HG02970 (cell line): ENCODE data around the gene ARL2BP.
"Not testable (repeated sequence)": the region's sequence is repeated elsewhere in the genome, so short reads cannot be mapped to it uniquely, and the experiment has no call there.

Experiments
- ATAC-seq: cut with Tn5 transposase; IDR thresholded peaks from one replicate; pipeline ENCODE4 v1.9.1; 2021; ENCODE audit warnings: mild to moderate bottlenecking, moderate library complexity, moderate number of reproducible peaks; ENCODE audit not compliant: unreplicated experiment, low FRiP score

ARL2BP gene

DNA sequence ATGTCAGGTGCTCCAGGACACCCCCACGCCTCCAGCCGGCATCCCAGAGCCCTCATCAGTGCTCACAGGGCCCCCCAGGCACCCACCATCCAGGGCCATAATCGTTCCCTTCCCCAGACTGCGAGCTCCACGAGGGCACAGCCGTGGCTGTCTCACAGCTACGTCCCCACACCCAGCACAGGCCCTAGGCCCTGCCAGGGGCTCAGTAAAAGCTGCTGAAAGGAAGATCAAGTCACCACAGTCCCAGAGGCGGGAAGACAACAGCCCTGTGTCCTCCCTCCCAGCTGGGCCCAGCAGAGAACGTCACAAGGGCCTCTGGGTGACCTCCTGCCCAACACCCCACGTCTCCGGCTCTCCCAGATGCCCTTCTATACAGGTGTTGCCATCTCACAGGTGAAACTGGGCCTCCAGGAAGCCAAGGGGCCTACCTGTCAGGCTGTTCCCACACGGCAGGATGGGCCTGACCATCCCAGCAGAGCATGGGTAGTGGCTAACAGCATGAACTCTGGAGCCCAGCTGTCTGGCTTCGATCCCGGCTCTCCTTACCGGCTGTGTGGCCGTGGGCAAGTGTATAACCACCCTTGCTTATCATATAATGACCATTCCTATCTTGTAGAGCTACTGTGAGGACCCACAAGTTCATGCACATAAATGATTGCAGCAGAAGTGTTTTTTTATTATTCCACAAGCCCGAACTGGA is 17.9 kb downstream of the ARL2BP start:
- no peak for ATAC-seq

DNA sequence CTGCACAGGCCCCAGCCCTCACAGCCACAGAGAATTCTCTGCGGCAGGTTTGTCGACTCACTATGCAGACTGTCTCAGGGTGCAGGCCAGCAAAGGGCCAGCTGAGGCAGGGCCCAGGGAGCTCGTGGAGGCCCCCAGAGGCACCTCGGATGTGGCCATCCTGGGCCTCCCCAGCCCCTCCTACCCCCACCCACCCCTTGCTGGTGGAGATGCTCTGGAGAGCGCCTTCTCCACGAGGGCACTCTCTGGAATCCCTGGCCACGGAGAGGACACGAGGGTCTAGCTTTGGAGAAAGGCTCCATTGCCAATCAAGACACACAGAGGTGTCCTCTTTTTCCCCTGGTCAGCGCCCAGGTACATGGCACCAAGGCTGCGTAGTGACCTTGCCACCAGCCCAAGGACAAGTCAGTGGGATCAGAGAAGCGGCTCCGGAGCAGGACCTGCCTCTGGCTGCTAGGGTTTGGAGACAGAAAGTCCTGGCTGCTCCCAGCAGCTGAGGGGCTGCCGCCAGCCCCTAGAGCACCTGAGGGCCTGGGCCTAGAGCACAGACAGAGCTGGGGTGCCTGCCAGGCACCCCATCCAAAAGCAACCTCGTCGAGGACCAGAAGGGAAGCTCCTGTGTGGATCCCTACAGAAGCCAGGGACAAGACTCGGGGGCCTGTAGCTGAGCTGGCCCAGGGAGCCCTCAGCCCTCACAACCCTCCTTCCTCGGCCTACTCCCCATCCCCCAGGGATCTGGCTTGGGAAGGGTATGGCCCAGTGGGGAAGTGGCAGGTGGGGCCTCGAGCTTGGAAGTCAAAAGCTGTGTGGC is 18.7 kb downstream of the ARL2BP start:
- ATAC-seq, result no peak

DNA sequence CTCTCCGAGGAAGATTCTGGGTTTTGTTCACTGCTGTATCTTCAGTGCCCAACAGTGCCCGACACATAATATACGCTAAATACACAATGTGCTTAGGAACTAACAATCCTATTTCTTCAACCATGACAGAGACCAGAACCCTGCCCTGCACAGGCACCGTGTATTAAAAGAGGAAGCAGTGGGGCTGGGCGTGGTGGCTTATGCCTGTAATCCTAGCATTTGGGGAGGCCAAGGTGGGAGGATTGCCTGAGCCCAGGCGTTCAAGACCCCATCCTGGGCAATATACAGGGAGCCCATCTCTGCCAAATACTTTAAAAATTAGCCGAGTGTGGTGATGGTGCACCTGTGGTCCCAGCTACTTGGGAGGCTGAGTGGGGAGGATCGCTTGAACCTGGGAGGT is 19.3 kb downstream of the ARL2BP start:
- ATAC-seq, result no peak

DNA sequence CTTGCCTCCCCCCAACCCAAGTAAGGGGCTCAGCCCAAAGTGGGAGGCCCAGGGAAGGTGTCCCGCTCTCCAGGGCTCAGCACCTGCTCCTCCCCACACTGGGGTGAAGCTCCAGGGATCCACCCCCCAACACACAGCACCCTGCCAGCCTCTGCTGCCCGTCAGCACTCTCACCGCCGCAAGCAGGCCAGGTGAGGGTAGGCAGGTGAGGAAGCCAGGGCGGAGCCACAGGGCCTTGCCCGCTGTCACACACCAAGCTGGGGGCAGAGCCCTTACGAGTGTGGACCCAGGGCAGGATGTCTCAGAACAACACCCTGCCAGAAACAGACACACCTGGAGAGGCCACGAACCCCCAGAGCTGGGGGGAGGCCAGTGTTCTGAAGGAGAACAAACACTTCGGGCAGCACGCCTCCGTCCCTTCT is 19.9 kb downstream of the ARL2BP start:
- ATAC-seq, result no peak

DNA sequence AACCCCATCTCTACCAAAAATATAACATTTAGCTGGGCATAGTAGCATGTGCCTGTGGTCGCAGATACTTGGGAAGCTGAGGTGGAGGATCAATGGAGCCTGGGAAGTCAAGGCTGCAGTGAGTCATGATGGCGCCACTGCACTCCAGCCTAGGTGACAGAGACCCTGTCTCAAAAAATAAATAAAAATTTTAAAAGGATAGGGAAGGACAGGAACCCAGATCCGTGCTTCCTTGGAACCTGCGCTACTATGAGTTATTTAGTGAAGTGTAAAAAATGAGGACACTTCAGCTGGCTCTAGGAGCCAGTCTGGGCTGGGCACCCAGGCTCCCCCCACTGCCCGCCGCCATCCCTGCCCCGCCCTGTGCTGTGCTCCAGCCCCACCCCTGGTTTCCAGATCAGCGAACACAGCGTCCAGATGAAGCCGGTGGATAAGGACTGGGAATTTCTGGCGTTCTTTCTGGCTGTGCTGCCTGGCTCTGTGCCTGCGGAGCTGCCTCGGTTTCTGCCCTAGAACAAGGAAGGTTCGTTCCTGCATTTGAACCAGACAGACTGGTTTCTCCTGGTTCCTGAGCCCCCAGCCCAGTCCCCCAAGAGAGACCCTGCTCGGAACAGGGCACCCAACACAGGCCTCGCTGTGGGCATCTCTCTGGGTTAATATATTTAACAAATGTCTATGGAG is 20.9 kb downstream of the ARL2BP start:
- ATAC-seq, result no peak

DNA sequence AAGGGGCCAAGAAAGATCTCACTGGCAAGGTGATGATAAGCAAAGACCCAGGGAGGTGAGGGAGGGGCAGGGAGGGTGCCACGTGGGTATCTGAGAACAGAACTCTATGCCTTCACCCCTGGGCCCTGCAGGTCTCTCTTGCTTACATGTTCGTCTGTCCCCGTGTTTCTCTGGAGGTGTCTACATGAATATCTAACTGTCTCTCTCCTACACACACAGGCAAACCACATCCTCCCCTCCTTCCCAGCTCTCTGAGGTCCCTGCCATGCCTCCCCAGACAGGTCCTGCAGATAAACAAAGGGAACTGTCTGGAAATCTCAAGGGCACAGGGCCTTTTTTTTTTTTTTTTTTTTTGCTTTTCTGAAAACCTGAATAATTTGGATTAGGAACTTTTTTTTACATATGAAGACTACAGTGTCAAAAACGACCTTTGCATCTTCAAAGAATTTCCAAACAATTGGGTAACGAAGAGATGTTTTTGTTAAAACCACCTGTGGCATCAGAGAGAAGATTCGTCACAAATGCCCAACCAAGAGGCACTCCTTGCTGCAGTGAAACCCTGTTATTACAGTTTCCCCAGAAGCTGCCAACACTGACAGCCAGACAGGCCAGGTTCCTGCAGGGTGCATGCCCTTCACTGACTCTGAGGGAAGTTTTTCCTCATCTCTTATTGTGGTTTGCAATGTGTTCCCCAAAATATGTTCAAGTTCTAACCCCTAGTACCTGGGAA is 21.6 kb downstream of the ARL2BP start:
- ATAC-seq, result no peak

DNA sequence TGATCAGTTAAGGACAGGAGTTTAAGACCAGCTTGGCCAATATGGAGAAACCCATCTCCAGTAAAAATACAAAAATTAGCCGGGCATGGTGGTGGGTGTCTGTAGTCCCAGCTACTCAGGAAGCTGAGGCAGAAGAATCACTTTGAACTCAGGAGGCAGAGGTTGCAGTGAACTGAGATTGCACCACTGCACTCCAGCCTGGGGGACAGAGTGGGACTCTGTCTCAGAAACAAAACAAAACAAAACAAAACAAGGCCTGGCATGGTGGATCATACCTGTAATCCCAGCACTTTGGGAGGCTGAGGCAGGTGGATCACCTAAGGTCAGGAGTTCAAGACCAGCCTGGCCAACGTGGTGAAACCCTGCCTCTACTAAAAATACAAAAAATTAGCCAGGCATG is 22.3 kb downstream of the ARL2BP start:
- ATAC-seq, result not testable (repeated sequence)

DNA sequence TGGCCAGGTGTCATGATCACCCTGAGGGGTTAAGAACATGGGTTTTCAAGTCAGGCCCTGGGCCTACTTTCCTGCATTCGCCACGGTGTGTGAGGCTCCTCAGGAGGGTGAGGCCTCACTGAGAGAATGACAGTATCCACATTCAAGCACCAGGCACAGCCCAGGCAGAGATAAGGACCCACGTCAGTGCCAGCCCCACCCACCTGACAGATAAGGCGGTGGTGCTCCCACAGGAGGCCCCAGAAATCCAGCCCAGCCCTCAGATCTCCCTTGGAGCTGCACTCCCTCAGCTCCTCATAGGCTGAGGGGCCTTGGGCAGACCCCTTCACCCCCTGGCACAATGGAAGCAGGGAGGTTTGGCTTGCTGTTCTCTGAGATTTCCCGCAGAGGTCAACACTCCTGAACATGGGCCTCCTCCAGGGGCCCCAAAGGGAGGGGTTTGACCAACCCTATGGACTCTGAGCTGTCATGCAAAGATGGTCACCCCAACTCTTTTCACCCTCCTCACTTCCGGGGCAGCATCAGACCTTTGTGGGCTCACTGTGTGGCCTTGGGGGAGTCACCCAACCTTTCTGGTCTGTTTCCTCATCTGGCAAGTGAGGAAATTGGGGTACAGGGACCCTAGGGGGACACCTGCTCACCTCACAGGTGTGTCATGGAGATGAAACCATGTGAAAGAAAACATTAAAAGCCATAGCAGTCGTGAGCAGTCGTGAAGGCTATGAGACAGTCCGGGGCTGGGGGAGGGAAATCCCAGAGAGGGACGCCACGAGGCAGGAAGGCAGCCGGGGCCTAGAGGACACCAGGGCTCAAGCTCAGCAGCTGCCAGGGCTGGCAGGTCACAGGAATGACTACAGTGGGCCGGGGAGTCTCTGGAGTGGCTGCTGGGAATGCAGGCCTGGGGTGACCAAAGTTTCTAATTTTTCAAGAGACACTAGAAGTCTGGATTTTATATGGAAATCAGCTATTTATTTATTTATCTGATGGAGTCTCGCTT is 24.0 kb downstream of the ARL2BP start:
- ATAC-seq, result no peak

DNA sequence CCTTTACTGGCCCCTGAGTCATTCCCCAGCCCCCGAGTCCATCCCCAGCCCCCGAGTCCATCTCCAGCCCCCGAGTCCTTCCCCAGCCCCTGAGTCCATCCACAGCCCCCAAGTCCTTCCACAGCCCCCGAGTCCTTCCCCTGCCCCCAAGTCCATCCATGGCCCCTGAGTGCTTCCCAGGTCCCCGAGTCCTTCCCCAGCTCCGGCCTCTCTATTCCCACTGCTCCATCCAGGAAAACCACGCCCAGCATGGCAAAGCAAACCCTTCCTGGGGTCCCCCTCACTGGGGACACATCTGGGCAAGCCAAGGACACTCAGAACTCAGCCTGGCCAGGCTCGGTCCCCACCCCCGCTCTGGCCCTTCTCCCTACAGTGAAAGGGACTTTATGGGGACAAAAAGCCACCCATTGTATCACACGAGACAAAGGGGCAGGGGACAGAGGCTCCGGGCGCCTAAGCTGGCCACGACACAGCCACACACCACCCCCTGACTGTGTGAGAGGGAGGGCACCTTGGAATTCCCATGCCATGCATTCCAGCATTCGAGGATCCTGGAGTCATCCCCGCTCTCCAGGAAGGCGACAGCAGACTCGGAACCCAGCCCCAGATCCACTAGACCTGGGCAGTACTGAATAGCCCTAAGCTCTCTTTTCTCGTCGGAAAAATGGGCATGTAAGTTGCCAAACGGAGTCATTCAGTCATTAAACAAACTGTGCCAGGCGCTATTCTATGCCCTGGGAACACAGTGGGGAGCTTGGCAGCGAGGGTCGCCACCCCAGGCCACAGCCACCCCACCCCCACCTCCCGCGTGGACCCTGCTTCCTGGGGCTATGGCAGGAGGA is 25.4 kb downstream of the ARL2BP start:
- ATAC-seq, result no peak

DNA sequence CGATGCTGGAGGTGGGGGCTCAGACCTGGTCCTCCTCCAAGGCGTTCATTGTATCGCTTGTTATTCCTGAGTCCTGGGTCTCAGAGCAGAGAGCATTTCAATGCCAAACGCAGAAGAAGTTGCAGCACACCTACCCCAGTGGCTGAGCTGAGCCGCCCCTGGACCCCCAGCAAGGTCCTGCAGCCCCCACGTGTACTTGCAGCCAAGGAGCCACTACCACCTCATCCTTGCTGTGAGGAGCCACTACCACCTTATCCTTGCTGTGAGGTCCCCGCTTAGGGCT is 25.9 kb downstream of the ARL2BP start:
- no peak for ATAC-seq

DNA sequence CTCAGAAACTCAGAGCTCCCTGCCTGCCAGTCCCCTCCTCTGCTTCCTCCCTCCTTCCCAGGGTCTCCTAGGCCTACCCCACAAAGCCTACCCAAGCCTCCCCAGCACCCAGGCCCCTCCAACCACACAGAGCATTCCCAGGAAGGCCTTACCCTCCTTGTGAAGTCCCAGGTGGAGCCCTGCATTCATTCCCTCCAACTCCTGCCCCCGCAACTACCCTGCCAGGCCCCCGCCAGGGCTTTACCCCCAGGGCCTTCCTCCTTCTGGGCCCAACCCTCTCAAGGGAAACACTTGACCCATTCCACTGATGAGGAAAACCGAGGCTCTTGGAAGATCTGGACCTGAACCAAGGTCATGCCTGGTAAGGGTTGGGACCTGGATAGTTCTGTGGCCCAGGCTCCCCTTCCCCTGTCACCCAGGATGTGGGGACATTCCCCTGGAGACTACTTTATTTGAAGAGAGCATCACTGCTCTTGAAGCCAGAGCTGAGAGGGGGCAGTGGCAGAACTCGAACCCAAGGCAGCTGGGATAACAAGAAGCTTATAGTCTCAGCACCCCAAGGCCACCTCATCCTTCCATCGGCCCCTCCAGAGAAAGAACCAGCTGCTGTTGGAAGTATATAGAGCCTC is 26.9 kb downstream of the ARL2BP start:
- no peak for ATAC-seq

DNA sequence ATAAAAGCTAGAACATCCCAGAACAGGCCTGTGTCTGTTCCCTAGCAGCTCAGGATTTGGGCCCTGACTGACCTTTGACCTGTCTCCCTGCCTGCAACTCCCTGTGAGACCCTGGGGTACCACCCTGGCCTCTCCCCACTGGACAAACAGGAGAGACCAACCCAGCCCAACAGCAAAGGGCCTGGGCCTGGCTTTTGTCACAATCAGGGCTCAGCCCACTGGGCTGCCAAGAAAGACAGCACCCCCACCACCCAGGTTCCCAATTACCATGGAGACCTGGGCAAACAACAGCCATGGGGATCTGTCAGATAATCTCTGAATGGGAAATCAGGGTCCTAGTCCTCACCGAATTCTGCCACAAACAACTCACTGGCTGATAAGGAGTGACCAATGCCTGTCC is 28.3 kb downstream of the ARL2BP start:
- ATAC-seq, result no peak

DNA sequence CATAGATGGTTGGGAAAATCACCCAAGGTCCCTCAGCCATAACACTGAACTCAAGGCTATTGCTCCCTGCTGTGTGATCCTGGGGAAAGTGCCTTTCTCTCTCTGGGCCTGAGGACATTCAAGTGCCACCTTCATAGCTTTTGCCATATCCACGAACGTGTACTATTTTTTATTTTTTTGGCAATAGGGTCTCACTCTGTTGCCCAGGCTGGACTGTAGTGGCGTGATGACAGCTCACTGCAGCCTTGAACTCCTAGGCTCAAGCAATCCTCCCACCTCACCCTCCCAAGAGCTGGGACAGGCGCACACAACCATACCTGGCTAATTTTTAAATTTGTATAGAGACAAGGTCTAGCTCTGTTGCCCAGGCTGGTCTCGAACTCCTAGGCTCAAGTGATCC is 28.8 kb downstream of the ARL2BP start:
- ATAC-seq, result no peak

DNA sequence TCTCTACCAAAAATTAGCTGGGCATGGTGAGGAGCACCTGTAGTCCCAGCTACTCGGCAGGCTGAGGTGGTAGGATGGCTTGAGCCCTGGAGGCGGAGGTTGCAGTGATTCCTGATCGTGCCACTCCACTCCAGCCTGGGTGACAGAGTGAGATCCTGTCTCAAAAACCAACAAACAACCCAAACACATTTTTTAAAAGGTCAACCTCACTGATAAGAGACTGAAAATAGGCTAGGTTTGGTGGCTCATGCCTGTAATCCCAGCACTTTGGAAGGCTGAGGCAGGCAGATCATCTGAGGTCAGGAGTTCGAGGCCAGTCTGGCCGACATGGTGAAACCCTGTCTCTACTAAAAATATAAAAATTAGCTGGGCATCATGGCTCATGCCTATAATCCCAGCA is 30.9 kb downstream of the ARL2BP start:
- not testable (repeated sequence) for ATAC-seq

DNA sequence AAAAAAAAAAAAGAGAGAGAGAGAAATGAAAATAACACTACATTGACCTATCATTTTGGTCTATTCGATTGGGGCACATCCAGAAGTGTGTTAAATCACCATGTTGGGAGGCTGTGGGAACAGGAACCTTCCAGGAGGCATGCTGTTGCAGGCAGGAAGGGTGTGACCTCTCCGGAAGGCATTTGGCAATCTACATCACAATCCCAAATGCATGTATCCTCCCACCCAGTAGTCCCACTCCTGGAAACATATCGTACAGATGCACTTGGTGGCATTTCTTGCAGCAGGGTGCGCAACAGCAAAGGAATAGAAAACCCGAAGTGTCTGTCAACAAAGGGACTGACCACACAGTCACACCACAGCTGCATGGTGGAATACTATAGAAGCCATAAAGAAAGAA is 31.5 kb downstream of the ARL2BP start:
- no peak for ATAC-seq

DNA sequence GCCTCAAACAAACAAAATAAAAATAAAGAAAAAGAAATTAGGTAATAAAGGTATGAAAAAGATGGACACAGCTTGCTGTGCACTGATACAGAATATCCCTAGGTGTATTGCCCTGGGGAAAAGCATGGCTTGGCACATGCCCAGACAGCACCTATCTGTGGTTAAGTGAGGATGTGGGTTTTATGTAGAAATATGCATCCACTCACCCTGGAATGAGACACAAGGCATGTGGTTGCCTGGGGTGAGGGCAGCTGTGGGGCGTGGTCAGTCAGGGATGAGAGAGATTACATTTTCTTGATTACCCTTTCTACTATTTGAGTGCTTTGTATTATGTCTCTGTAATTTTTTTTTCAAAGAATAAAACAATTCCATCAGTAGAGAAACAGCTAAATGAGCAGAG is 32.5 kb downstream of the ARL2BP start:
- ATAC-seq, result no peak

DNA sequence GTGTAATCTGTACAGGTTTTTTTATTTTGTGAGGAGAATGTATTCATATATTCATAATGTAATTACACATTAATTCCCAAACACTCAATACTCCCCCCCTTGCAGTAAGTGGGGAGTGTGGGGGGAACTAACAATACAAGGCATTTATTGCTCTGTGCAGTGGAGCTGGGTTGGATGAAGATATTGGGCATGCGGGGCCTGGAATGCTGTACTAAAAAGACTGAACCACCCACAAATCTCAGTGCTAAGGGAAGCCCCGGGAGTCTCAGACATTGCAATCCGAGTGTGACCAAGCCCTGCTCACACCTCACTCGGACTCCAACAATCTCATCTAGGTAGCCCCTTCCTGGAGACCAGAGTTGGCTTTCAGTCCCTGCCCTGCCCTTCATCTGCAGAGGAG is 33.4 kb downstream of the ARL2BP start:
- ATAC-seq, result no peak

DNA sequence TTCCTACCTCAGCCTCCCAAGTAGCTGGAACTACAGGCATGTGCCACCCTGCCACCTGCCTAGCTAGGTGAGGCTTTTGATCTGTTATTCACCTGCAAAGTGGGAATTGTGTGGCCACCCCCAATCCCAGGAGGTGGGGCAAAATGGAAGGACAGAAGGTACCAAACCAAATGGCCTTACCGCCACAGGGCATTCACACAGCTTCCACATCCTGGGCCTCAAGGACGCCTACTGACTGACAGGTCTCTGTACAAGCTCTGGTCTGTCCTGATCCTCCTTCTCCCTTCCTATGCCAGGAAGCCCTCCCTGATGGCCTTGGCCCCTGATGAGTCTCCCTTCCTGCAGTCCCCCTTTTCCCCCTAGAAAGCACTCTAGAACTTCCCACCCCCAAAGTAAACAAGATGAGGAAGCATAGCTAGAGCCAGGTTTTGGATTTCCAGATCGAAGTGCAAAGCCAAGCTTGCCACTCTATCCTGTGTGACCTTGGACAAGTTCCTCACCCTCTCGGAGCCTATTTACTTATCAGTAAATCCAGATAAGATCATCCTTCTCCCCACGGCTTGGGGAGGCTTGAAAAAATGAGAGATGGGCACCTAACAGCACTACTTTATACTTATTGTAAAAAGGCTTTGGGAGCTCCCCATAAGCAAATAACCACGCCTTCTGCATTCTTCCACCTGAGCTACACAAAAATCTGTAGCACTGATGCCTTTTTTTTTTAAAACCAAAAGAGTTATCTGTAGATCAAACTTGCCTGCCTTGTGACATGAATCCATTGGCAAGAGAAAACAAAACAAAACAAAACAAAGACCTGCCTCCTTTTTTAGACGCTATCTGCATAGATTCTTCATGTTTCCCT is 35.0 kb downstream of the ARL2BP start:
- ATAC-seq, result no peak
